GM23248 (cell line): ENCODE data around the gene PM20D1. TPM values are rescaled to one million over a fixed set of nuclear protein-coding genes. Genes with fewer than 3 reads are reported as not detected.
A peak's percentile ranks its signal among the peaks of the same experiment; 100 is the strongest.
"Not testable (repeated sequence)": the region's sequence is repeated elsewhere in the genome, so short reads cannot be mapped to it uniquely, and the experiment has no call there.

Source experiments
- DNase-seq: peaks from one replicate; pipeline ENCODE4 v3.0.0-alpha.2; 2015
- H2AFZ ChIP-seq: fragments of 200-600 bp; sonication (generic); 2 replicates; pipeline ENCODE4 v1.6.1; 2016; ENCODE audit warnings: antibody characterized with exemption
- H3F3A ChIP-seq: fragments of 200-600 bp; sonication (generic); 2 replicates; pipeline ENCODE4 v1.6.1; 2016; ENCODE audit warnings: mild to moderate bottlenecking, antibody characterized with exemption, mixed run types; ENCODE audit not compliant: insufficient read depth
- H3K27ac ChIP-seq: fragments of 200-600 bp; sonication (generic); 2 replicates; pipeline ENCODE4 v1.5.1; 2016; ENCODE audit warnings: mild to moderate bottlenecking
- H3K27me3 ChIP-seq: fragments of 200-600 bp; sonication (generic); replicated peaks from 2 replicates; pipeline ENCODE4 v1.6.1; 2016; ENCODE audit warnings: mild to moderate bottlenecking; ENCODE audit not compliant: insufficient read depth
- H3K36me3 ChIP-seq: fragments of 200-600 bp; sonication (generic); 2 replicates; pipeline ENCODE4 v1.6.1; 2016; ENCODE audit warnings: low read depth, mild to moderate bottlenecking
- H3K4me1 ChIP-seq: fragments of 200-600 bp; sonication (generic); 2 replicates; pipeline ENCODE4 v1.6.1; 2016; ENCODE audit warnings: mild to moderate bottlenecking; ENCODE audit not compliant: insufficient read depth
- H3K4me2 ChIP-seq: fragments of 200-600 bp; sonication (generic); one replicate; pipeline ENCODE4 v1.6.1; 2016; ENCODE audit warnings: mild to moderate bottlenecking; ENCODE audit not compliant: unreplicated experiment
- H3K4me3 ChIP-seq: fragments of 200-600 bp; sonication (generic); 2 replicates; pipeline ENCODE4 v1.5.1; 2016; ENCODE audit warnings: mild to moderate bottlenecking
- H3K79me2 ChIP-seq: fragments of 200-600 bp; sonication (generic); 2 replicates; pipeline ENCODE4 v1.6.1; 2016; ENCODE audit warnings: mild to moderate bottlenecking; ENCODE audit not compliant: insufficient read depth
- H3K9ac ChIP-seq: fragments of 200-600 bp; sonication (generic); 2 replicates; pipeline ENCODE4 v1.6.1; 2016; ENCODE audit warnings: mild to moderate bottlenecking
- H3K9me2 ChIP-seq: fragments of 200-600 bp; sonication (generic); 2 replicates; pipeline ENCODE4 v1.6.1; 2016; ENCODE audit warnings: mixed run types, mild to moderate bottlenecking, moderate library complexity; ENCODE audit not compliant: insufficient read depth
- H3K9me3 ChIP-seq: fragments of 200-600 bp; sonication (generic); one replicate; pipeline ENCODE4 v1.6.1; 2017; ENCODE audit warnings: low read depth
- H4K20me1 ChIP-seq: fragments of 200-600 bp; sonication (generic); 2 replicates; pipeline ENCODE4 v1.6.0; 2016; ENCODE audit not compliant: insufficient read depth
- EZH2 ChIP-seq: fragments of 200-600 bp; sonication (generic); IDR thresholded peaks from 2 replicates; pipeline ENCODE4 v1.6.1; 2018; ENCODE audit warnings: antibody characterized with exemption, mild to moderate bottlenecking; ENCODE audit not compliant: insufficient read depth, poor library complexity, severe bottlenecking
- EZH2phosphoT487 ChIP-seq: fragments of 200-600 bp; sonication (generic); IDR thresholded peaks from 2 replicates; pipeline ENCODE4 v1.6.1; 2018; ENCODE audit warnings: antibody characterized with exemption, moderate library complexity, mild to moderate bottlenecking, low read depth; ENCODE audit not compliant: insufficient read depth
- WGBS, 2 experiments: methylation state at CpG; one replicate each; pipeline ENCODE4 v1.1.6; 2015 to 2017; ENCODE audit warnings: low lambda C conversion rate in 2 of 2, low coverage in 1 of 2; ENCODE audit errors: missing lambda C conversion rate in 2 of 2; 5-methylcytosine and 5-hydroxymethylcytosine counted together
- in situ Hi-C: fragments of 300-500 bp; cut with MboI; formaldehyde crosslinking; loops from 2 replicates; pipeline ENCODE4 v1.15.0; 2020
- polyA plus RNA-seq: library from polyadenylated mRNA; unstranded; fragments of >200 nt; fragmentation: Nextera tagmentation; extraction: Ambion mirVana; gene quantifications from 2 replicates; pipeline ENCODE4 v1.2.1, GENCODE V29; 2016
- total RNA-seq: library from RNA; depleted of rRNA; stranded (reverse); fragments of >200 nt; shearing (Covaris generic); gene quantifications from 2 replicates; pipeline ENCODE4 v1.2.3, GENCODE V29; 2014; rRNA removed

PM20D1 gene, protein sequence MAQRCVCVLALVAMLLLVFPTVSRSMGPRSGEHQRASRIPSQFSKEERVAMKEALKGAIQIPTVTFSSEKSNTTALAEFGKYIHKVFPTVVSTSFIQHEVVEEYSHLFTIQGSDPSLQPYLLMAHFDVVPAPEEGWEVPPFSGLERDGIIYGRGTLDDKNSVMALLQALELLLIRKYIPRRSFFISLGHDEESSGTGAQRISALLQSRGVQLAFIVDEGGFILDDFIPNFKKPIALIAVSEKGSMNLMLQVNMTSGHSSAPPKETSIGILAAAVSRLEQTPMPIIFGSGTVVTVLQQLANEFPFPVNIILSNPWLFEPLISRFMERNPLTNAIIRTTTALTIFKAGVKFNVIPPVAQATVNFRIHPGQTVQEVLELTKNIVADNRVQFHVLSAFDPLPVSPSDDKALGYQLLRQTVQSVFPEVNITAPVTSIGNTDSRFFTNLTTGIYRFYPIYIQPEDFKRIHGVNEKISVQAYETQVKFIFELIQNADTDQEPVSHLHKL
- total RNA-seq (0.22 TPM in 1 of 2 replicates, not detected in the other), polyA plus RNA-seq (0.11 TPM in 1 of 2 replicates, not detected in the other)

DNA sequence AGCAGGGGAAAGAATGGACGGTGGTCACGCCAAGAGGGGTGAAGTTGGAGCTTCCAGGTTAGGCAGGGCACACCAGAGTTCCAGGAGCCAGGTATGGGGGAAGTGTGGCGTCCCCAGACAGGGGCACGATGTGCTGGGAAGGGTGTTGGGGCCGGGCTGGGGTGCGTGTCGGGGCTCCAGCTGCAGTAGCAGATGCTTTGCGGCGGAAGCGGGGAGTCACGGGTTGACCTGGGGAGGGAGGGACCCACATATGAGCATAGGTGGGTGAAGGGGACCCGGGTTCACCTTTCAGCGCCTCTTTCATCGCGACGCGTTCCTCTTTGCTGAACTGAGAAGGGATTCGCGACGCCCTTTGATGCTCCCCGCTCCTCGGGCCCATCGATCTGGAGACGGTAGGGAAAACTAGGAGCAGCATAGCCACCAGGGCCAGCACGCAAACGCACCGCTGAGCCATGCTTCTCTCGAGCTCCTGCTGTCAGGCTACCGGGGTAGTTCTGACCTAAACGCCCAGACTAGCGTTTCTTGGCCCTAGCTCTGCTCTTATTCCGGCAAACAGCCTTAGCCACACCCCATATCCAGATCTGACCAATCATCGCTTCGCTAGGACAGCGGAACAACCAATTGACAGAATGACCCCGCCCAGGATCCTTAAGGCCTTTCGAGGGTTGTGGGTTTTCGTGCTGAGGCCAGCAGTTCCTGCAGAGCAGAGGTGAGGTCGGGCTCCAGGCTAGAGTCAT lies at the start of gene PM20D1:
Gene PM20D1, minus strand, starts transcription at position 514 of the 737 bp plus-strand sequence. Its CDS starts 60 bp downstream, at position 454.
- no peaks in the 10 kb centered on the region for H4K20me1 ChIP-seq
- H3K9me3 ChIP-seq: no peaks in the 10 kb centered on the region
- peak within 1 kb of the TSS; percentile 66 for H3K4me2 ChIP-seq
- 4 to 6% methylated on average over 28 to 39 of the region's 39 CpGs for WGBS, 2 experiments
- H3K4me1 ChIP-seq: no peaks in the 10 kb centered on the region
- in situ Hi-C loops: no loop called here
- H3K27ac ChIP-seq: no peak within 1 kb of the TSS
- DNase-seq: peak; percentile 89
- H3K27me3 ChIP-seq: no peaks in the 10 kb centered on the region
- H3F3A ChIP-seq: no peaks in the 10 kb centered on the region
- H2AFZ ChIP-seq: peak within 1 kb of the TSS; percentile 88
- H3K9me2 ChIP-seq: no peaks in the 10 kb centered on the region
- H3K79me2 ChIP-seq: no peaks in the 10 kb centered on the region
- no peaks in the 10 kb centered on the region for H3K36me3 ChIP-seq
- TF ChIP-seq EZH2: no peak
- no peak for TF ChIP-seq EZH2phosphoT487
- no peak within 1 kb of the TSS for H3K9ac ChIP-seq
- H3K4me3 ChIP-seq: peak within 1 kb of the TSS; percentile 68

DNA sequence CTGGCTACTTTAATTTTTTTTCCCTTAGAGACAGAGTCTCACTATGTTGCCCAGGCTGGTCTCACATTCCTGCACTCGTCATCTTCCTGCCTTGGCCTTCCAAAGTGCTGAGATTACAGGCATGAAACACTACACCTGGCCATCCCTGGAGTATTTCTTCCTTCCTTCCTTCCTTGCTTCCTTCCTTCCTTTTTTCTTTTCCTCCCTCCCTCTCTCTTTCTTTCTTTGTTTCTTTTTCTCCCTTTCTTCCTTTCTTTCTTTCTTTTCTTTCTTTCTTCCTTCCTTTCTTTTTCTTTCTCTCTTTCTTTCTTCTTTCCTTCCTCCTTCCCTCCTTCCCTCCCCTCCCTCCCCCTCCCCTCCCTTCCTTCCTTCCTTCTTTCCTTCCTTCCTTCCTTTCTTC lies 46.4 kb upstream of the PM20D1 start:
- no peak overlapping the region for H3K27ac ChIP-seq
- WGBS, 2 experiments: 41 to 58% methylated on average over 1 of the region's 1 CpG
- peaks cover 12% of the 10 kb centered on the region for H3F3A ChIP-seq
- in situ Hi-C loops: no loop called here
- H3K4me2 ChIP-seq: no peak overlapping the region
- H3K36me3 ChIP-seq: no peaks in the 10 kb centered on the region
- no peaks in the 10 kb centered on the region for H3K9me2 ChIP-seq
- no peak overlapping the region for H3K9ac ChIP-seq
- no peak overlapping the region for H2AFZ ChIP-seq
- TF ChIP-seq EZH2phosphoT487: no peak
- no peak for TF ChIP-seq EZH2
- H4K20me1 ChIP-seq: no peaks in the 10 kb centered on the region
- H3K4me3 ChIP-seq: no peak overlapping the region
- no peak for DNase-seq
- no peaks in the 10 kb centered on the region for H3K9me3 ChIP-seq
- no peaks in the 10 kb centered on the region for H3K79me2 ChIP-seq
- H3K27me3 ChIP-seq: peaks cover 5% of the 10 kb centered on the region; the same call in 1 of the 2 replicates
- H3K4me1 ChIP-seq: peaks cover 10% of the 10 kb centered on the region

DNA sequence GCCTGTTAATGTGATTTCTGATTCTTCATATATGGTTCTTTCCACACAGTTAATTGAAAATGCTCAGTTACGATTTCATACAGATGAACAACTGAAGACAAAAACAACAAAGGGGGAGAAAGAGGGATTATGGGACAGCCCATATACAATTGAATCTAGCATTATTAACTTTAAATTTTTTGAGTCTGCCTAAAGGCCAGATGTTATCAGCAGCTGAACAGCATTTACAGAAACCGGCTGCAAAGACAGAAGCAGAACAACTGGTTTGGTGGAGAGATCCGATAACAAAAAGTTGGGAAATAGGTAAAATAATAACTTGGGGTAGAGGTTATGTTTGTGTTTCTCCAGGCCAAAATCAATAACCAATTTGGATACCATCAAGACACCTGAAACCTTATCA lies 44.2 kb upstream of the PM20D1 start:
- H3K79me2 ChIP-seq, H3K27me3 ChIP-seq, H3K4me3 ChIP-seq, H3K27ac ChIP-seq, H2AFZ ChIP-seq, H3K4me2 ChIP-seq, H3K9me3 ChIP-seq, DNase-seq, in situ Hi-C loops, H3K9ac ChIP-seq, H3K36me3 ChIP-seq, H3K9me2 ChIP-seq, H4K20me1 ChIP-seq: not testable (repeated sequence)
- H3K4me1 ChIP-seq: peaks cover 32% of the 10 kb centered on the region
- H3F3A ChIP-seq: peaks cover 30% of the 10 kb centered on the region
- WGBS, 2 experiments: 40 to 46% methylated on average over 3 of the region's 3 CpGs

DNA sequence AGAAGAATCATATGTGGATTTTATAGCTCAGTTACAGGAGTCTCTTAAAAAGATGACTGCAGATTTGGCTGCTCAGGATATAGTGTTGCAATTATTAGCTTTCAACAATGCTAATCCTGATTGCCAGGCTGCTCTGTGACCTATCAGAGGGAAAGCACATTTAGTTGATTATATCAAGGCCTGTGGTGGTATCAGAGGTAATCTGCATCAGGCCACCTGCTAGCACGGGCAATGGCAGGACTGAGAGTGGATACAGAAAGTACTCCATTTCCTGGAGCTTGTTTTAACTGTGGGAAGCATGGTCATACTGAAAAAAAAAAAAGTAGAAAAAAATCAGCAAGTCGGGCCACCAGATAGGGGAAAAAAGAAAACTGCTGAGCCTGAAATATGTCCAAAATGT lies 42.2 kb upstream of the PM20D1 start:
- H3K27ac ChIP-seq, H3K9me3 ChIP-seq, H3K27me3 ChIP-seq, H3K36me3 ChIP-seq, H4K20me1 ChIP-seq, in situ Hi-C loops, H3K4me3 ChIP-seq, H3K9me2 ChIP-seq, H3K9ac ChIP-seq, H3K79me2 ChIP-seq, DNase-seq: not testable (repeated sequence)
- peaks cover 34% of the 10 kb centered on the region for H3F3A ChIP-seq
- WGBS, 2 experiments: 73 to 77% methylated on average over 2 of the region's 2 CpGs
- peak overlapping the region; percentile 56 for H3K4me2 ChIP-seq
- 0 out of 2 replicates have a peak overlapping the region, but pooled peaks have one; percentile 4 for H2AFZ ChIP-seq
- H3K4me1 ChIP-seq: peaks cover 37% of the 10 kb centered on the region

DNA sequence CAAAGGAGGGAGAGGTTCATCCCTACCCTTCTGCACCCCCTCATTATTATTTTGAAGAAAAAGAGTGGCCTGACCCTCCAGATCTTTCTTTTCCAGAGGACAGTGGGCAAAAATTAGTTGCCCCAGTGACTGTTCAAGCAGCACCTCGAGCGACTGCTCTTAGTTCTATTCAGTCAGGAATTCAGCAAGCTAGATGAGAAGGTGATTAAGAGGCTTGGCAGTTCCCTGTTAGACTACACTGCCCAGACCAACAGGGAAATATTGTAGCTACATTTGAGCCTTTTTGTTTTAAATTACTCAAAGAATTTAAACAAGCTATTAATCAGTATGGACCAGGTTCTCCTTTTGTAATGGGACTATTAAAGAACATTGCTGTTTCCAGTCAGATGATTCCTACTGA lies 41.5 kb upstream of the PM20D1 start:
- peak; percentile 80 for DNase-seq
- 3 to 14% methylated on average over 2 of the region's 2 CpGs for WGBS, 2 experiments
- in situ Hi-C loops, H3K4me3 ChIP-seq, H3K79me2 ChIP-seq, H3K27me3 ChIP-seq, H4K20me1 ChIP-seq, H3K9me2 ChIP-seq, H3K36me3 ChIP-seq, H3K9me3 ChIP-seq, H3K9ac ChIP-seq: not testable (repeated sequence)
- peak overlapping the region; percentile 4; the same call in 1 of the 2 replicates for H2AFZ ChIP-seq
- H3K4me1 ChIP-seq: peaks cover 37% of the 10 kb centered on the region
- H3K4me2 ChIP-seq: peak overlapping the region; percentile 56
- H3F3A ChIP-seq: peaks cover 34% of the 10 kb centered on the region
- H3K27ac ChIP-seq: peak overlapping the region; percentile 43

DNA sequence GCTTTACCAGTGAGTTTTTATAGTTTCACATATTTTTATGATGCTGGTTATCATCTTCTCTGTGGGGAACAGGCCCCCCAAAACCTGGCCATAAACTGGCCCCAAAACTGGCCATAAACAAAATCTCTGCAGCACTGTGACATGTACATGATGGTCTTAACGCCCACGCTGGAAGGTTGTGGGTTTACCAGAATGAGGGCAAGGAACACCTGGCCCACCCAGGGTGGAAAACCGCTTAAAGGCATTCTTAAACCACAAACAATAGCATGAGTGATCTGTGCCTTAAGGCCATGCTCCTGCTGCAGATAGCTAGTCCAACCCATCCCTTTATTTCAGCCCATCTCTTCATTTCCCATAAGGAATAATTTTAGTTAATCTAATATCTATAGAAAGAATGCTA lies 40.7 kb upstream of the PM20D1 start:
- H4K20me1 ChIP-seq, H2AFZ ChIP-seq, H3K9me3 ChIP-seq, DNase-seq, H3K4me3 ChIP-seq, in situ Hi-C loops, H3K9ac ChIP-seq, H3K27ac ChIP-seq, H3K79me2 ChIP-seq, H3K27me3 ChIP-seq, H3K9me2 ChIP-seq, H3K36me3 ChIP-seq: not testable (repeated sequence)
- Histone ChIP-seq H3F3A (peaks cover 34% of the 10 kb centered on the region), H3K4me1 (peaks cover 37% of the 10 kb centered on the region), H3K4me2 (peak overlapping the region; percentile 23)
- WGBS, 2 experiments: 80 to 87% methylated on average over 3 of the region's 3 CpGs
